ENCODE results near the gene BDKRB2.

GRCh38 chr14:96201157-96201556 is 3.5 kb upstream of the BDKRB2 start:
- TF ChIP-seq CTCF (IDR thresholded peaks at IDR 0.05) (no peak), POLR2AphosphoS5 (IDR thresholded peaks at IDR 0.05) (no peak), POLR2A (IDR thresholded peaks at IDR 0.05) (no peak), EP300 (IDR thresholded peaks at IDR 0.05) (no peak)
